ENCODE measurements around the gene MUC6.
"Not testable (repeated sequence)": the region's sequence is repeated elsewhere in the genome, so short reads cannot be mapped to it uniquely, and the experiment has no call there.

MUC6 gene

DNA sequence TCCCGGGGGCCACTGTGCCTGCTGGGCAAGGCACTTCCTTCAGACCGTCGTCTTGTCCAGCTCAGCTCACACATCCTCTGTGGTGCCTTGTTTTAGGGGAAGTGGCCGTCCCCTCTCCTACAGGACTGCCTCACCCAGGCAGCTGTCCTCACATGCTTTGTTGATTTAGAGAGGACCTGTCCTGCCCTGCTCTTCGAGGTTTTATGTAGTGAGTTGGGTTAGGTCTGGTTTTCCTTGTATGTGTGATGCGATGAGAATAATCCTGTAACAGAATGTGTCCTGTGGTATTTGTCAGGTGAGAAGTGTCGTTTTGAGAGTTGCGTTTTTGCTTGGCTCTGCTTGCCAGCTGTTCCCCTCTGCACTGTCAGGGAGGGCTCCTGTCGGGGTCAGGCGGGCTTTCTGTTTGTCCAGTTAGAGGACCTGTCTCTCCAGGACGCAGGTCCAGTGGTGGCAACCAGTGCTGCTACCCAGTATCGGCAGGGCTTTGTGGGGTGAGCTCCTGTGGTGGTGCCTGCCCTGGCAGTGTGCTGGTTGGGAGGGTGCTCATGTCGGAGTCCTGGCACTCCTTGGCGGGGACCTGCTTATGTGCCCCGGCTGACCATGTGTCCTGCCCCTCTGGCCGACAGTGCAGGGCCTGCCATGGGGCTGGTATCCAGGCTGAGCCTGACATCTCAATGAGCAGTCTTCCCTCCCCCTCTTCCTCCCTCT is 41.3 kb downstream of the MUC6 start:
- in situ Hi-C loops (cut with MboI; ENCODE audit: low sequenced_read_pairs), result no loop called here

DNA sequence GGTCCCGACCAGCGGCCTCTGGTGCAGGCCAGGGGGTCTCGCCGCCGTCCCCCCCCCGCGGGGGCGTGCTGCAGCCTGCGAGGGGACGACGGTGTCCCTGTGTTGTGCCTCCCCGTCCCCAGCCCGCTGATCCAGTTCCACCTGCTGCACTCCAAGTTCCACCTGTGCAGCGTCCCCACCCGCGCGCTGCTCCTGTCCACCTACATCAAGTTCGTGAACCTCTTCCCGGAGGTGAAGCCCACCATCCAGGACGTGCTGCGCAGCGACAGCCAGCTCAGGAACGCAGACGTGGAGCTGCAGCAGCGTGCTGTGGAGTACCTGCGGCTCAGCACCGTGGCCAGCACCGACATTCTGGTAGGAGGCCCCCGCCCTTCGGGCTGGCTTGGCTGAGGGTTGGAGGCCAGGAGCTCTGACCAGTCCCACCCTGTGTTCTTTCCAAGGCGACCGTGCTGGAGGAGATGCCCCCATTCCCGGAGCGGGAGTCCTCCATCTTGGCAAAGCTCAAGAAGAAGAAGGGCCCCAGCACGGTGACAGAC is 42.8 kb downstream of the MUC6 start:
- in situ Hi-C loops (cut with MboI; ENCODE audit: low sequenced_read_pairs), result no loop called here

DNA sequence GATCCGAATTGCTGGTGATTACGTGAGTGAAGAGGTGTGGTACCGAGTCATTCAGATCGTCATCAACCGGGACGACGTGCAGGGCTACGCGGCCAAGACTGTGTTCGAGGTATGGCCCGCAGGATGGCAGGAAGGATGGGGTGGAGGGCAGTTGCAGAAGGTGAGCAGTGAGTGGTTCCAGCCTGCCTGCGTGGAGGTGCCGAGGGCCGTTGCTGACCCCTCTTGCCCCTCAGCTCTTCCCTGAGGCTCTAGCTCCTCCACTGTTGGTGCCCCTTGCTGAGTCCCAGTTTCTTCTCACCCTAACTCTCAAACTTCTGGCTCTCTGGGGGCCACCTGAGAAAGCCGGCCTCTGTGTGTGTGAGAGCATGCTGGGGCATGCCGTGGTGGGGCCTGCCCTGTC is 43.9 kb downstream of the MUC6 start:
- in situ Hi-C loops (cut with MboI; ENCODE audit: low sequenced_read_pairs), result no loop called here

DNA sequence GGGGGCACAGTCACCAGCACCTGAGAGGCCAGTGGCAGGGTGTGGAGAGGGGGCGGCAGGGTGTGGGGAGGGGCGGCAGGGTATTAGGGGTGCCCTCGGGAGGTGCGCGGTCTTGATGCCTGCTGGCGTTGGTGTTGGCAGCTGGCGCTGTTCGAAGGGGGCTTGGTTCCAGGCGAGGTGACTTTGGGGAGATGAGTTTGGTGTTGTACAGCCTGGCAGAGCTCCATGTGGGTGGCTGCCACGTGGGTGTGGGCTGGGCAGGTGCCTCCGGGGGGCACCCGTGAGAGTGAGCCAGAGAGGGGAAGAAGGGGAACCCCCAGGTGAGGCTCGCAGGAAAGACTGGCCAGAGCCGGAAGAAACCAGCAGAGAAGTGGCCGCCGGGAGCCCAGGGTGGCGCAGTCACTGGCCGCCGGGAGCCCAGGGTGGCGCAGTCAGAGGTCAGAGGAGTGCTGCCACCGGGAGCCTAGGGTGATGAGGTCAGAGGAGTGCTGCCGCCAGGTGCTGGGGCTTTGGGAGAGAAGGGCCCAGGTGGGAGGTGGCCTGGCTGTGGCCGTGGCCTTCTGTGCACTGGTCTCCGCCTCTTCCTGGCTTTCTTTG is 44.7 kb downstream of the MUC6 start:
- in situ Hi-C loops (cut with MboI; ENCODE audit: low sequenced_read_pairs), result no loop called here

DNA sequence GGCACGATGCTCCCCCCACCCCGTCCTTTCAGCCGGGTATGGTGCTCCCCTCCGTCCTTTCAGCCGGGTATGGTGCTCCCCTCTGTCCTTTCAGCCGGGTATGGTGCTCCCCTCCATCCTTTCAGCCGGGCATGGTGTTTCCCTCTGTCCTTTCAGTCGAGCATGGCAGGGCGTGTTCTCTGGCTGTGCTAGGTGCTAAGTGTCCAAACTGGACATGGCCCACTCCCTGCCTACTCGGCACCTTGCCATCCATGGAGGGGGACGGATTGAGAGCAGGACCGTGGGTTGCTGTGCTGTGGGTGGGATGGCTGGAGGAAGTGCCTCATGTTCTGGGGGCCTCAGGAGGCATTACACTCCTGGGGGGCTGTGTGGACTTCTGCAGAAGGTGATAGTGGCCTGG is 45.5 kb downstream of the MUC6 start:
- in situ Hi-C loops (cut with MboI; ENCODE audit: low sequenced_read_pairs), result no loop called here

DNA sequence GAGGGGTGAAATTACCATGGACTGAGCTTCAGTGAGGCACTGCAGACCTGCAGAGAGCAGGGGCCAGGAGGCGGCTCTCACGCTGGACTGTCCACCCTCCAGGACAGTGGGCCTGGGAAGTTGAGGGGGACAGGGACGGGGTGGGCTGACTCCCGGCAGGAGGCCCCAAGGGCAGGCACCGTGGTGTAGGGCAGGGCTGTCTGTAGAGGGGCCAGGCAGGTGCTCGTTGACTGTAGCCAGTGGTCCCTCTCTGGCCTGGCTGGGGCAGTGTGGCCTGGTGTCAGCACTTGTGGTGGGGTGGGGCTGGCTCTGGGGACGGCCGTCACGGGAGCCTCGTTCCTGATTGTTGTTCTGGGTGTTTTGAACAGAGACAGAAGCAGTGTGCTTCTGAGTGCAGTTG is 46.4 kb downstream of the MUC6 start:
- in situ Hi-C loops (cut with MboI; ENCODE audit: low sequenced_read_pairs), result no loop called here

DNA sequence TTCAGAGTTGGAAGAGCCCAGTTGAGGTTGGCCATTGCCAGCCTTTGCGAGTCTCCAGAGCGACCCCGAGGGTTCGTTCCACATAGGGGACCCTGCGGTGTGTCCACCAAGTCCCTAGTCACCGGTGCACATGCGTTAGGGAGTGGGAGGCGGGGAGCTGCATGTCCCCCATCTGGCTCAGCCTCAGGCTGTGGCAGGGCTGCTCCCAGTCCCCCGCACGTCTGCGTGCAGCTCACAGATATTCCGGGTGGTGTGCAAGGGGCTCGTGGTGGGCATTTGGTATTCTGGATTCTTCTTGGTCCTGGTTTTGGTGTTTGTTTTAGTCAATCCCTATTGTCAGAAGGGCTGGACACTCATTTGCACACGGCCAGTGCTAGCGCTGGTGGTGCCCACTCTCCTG is 48.8 kb downstream of the MUC6 start:
- in situ Hi-C loops (cut with MboI; ENCODE audit: low sequenced_read_pairs), result no loop called here

DNA sequence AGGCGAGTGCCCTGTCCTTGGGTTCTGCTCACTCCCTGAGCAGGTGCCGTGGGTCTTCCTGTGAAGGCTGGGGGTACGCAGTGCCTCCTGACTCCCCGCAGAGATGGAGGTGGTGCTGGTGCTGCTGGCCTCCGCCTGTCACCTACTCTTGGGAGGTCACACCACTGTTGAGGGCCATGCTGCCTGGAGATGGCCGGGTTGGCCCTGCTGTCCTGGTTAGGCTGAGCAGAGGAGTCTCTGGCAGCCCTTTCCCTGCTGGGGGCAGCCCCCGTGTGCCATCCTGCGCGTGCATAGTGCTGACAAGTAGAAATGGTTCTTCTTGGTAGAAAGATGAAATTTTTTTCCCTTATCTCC is 49.6 kb downstream of the MUC6 start:
- in situ Hi-C loops (cut with MboI; ENCODE audit: low sequenced_read_pairs), result no loop called here

DNA sequence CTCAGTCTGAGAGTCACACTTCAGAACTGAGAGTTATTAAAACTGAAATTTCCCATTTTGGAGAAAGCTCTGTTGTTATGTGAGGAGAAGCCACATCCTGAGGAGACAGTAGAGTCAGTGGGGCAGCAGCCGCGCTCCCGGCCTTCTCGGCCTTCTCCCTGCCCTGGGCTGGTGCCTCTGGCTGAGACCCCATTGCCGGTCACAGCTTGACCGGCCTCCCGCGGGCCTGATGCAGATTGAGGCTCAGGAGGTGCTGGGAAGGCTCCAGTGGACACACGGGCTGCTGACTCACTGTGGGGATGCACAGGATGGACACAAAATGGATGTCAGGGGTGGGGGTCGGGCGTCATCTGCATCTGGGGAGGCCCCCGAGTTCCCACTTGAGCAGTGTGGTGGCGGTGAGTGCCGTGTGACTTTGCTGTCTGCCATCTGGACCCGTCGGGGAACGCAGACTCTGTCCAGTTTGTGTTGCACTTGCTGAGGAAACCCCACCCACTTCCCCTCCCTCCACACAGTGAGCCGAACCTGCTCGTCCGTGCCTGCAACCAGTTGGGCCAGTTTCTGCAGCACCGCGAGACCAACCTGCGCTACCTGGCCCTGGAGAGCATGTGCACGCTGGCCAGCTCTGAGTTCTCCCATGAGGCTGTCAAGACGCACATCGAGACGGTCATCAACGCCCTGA is 50.1 kb downstream of the MUC6 start:
- in situ Hi-C loops (cut with MboI; ENCODE audit: low sequenced_read_pairs), result no loop called here

DNA sequence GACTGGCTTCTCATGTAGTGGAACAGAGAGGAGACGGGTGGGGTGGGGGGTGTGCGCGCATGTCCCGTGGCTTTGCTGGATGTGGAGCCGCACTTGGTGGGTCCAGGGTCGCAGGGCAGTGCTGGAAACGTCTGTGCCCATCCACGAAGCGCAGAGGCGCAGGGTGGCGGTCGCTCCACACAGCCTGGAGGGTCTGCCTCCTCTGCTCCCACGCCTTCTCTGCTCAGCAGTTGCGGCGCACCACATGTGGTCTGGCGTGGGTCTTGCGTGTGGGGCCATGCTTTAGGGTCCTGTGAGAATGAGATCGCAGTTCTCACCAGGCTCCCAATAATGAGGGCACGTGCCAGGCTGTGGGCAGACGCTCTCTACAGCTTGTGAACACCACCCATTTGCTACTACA is 50.7 kb downstream of the MUC6 start:
- in situ Hi-C loops (cut with MboI; ENCODE audit: low sequenced_read_pairs), result no loop called here

DNA sequence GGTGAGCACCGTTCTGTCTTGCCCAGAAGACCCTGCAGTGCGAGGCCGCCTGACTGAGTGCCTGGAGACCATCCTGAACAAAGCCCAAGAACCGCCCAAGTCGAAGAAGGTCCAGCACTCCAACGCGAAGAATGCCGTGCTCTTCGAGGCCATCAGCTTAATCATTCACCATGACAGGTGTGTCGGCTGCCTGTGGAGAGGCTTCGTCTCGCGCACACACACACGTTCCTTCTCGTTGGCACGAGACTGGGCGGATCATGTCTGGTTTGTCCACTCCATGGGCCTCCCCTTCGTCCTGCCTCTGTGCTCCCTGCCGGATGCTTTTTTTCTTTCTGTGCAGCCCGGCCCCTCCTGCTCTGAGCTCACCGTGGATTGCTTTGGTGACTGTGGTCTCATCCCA is 51.1 kb downstream of the MUC6 start:
- in situ Hi-C loops (cut with MboI; ENCODE audit: low sequenced_read_pairs), result no loop called here

DNA sequence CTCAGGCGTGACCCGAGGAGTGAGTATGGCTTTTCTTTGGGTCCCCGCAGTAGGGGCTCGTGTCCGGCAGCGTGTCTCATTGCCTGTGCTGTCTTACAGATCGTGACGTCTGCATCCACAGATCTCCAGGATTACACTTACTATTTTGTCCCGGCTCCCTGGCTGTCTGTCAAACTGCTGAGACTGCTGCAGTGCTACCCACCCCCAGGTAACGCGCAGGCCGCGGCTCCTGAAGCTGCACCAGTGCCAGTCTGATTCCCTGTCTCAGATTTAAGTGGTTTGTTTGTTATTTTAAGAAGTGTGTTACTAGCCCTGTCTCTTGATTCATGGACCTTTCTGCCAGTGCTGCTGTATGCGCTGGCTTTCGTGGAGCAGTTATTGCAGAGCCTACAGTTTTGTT is 52.0 kb downstream of the MUC6 start:
- in situ Hi-C loops (cut with MboI; ENCODE audit: low sequenced_read_pairs), result no loop called here

DNA sequence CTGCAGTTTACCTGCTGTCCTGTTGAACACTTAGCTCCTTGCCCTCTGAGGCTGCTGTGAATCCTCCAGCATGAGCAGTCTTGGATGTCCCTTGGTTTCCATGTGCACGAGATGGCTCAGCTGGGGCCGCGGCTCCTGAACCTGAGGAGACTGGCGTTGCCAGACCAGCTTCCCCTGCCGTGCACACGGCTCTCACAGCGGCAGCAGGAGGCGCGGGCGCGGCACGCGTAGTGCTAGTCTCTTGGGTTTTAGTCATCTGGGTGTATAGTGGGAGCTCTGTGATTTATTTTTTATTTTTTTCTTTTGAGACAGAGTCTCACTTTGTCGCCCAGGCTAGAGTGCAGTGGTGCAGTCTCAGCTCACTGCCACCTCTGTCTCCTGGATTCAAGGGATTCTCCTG is 54.8 kb downstream of the MUC6 start:
- in situ Hi-C loops (cut with MboI; ENCODE audit: low sequenced_read_pairs), result no loop called here

DNA sequence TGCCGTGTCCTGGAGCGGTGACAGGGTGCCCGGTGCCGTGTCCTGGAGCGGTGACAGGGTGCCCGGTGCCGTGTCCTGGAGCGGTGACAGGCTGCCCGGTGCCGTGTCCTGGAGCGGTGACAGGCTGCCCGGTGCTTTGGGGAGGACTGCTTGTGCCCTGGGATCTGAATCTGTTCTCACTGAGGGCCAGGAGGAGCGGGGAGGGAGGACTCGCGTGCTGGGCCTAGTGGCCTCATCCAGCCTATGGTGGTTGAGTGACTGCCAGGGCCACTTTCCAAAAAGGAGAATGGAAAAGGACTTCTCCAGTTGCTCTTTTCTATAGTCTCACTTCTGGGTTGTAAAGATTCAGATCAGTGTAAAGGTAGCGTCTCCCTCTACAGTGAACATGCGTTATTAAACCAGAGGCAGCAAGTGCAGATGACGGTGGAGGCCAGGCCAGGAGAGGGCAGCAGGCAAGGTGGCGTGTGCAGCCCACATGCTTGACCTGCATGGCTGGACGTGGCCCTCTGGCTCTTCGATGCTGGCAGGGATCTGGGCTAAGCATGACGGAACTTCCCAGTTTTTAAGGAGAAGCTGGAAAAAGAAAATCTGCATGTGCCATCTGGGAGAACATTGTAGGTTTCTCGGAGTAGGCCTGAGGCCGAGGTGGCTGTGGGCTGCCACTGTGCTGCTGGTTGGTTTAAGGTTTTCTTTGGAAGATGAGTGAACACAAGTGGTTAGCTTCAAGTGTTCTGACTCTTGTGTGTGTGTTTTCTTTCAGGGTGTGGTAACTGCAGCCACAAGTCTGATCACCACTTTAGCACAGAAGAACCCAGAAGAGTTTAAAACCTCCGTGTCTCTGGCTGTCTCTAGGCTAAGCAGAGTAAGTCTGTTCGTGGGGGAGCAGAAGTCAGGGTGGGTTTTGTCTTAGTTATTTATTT is 55.8 kb downstream of the MUC6 start:
- in situ Hi-C loops (cut with MboI; ENCODE audit: low sequenced_read_pairs), result no loop called here

DNA sequence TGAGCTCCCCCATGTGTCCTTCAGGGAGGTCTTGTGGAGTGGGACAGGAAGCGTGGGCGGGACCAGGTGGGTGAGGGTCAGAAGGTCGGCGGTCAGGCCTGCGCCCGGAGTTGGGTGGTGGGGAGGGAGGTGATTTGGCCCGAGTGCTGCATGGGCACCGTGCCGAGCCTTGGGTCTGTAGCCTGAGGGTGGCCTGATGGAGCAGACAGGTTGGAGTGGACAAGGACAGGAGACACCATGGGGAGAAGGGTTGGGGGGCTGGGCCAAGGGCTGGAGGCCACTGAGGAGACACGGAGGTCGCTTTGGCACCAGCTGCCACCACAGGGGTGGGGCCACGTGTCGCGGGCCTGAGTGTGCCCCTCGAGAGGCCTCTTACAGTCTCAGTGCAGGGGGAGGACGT is 57.7 kb downstream of the MUC6 start:
- in situ Hi-C loops (cut with MboI; ENCODE audit: low sequenced_read_pairs), result no loop called here

DNA sequence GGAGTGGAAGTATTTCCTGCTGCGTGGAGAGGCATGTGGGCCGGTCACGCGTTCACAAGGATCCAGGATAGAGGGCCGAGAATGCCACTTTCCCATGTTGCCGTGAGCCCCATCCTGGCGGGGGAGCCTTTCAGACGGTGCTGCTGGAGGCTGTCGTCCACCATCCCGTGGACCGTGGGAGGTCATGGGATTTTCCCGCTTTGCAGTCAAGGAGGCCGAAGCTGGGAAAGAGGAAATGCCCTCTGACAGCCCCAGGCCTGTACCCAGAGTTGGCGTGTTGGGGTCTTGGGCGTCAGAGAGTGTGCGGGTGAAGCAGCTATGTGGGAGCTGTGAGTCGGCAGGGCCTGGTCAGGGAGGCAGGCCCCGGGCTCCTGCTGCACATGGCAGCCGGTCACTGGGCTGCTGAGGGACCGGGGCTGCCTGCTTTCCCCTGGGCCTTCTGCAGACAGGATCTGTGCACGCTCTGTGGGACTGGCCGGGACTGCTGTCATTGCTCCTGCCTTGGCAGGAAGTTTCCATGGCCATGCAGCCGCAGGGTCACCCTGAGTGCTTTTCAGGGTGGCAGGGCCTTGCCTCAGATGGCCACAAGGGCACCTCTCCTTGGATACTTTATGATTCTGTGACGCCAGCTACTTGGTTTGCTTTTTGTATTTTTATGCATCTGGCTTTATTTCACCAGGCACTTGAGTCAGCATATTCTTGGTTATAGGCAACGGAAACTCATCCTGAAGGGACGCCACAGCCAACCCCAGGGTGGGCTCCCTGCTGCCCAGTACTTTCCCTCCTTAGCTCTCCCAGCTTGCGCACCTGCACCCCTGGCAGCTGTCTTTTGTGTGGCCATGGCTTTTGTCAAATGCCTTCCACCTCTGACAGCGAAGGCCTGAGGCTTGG is 58.4 kb downstream of the MUC6 start:
- in situ Hi-C loops (cut with MboI; ENCODE audit: low sequenced_read_pairs), result no loop called here

DNA sequence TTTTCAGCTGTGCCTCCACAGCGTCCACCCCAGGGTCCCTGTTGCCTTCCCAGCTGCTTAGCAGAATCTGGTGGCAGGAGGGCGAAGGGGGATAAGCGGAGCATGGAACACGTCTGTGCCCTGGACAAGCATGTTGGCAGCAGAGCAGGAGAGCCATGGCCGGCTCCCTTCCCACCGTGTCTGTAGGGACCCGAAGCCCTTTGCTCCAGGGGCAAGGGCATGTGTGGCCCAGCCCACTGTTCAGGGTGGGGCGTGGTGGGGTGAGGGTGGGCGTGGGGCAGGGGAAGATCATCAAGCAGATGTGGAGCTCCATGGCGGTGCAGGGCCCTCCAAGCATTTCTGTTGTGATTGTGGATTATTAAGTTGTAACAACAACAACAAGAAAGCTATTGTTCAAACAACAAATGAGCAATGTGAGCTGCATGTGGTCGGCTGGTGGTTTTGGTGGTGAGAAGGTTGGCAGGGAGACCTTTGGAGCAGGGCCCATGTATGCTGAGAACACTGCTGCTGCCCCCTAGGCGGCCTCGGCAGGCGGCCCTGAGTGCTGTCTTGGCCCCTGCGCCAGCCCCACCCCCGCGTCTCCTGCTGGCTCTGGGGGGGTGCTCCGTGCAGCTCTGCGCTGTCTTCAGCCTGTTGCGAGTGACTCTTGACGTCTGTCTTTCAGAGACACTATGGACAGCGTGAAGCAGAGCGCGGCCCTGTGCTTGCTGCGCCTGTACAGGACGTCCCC is 59.9 kb downstream of the MUC6 start:
- in situ Hi-C loops (cut with MboI; ENCODE audit: low sequenced_read_pairs), result no loop called here

DNA sequence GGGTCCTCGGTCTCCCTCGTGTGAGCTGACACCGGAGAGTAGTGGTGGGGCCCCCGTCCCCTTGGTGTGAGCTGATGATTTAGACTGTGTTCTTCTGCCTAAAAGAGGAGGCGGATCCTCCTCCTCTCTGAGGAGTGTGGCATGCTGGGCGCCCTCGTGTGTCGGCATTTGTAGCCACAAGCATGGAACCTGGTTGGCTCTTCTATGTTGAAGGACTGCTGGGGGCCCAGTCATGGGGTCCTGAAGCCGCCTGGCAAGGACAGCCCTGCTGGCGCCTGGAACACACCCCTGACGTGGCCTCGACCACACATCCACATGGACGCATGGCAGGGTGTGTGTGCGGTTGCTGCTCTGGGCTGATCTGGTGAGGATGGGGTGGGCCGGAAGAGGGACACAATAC is 60.7 kb downstream of the MUC6 start:
- in situ Hi-C loops (cut with MboI; ENCODE audit: low sequenced_read_pairs), result no loop called here

DNA sequence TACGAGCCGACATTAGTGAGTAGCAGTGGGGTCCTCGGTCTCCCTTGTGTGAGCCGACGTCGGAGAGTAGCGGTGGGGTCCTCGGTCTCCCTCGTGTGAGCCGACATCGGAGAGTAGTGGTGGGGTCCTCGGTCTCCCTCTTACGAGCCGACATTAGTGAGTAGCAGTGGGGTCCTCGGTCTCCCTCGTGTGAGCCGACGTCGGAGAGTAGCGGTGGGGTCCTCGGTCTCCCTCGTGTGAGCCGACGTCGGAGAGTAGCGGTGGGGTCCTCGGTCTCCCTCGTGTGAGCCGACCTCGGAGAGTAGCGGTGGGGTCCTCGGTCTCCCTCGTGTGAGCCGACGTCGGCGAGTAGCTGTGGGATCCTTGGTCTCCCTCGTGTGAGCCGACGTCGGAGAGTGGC is 61.1 kb downstream of the MUC6 start:
- in situ Hi-C loops (cut with MboI; ENCODE audit: low sequenced_read_pairs), result not testable (repeated sequence)

DNA sequence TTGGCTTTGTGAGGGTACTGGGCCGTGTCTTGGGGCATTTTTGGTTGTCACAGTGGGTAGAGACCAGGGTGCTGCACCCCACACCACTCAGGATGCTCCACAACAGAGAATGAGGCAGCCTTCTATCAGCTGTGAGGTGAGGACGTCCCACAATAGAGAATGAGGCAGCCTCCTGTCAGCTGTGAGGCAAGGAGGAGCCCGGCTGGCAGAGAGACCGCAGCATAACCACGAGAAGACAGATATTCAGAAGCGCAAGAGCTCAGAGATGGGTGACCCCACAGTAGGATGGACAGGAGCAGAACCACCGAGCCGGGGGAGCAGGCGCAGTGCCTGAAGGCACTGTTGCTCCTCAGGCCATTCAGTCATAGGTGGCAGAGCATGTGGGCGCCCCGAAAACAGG is 63.3 kb downstream of the MUC6 start:
- in situ Hi-C loops (cut with MboI; ENCODE audit: low sequenced_read_pairs), result no loop called here

Measured in HL-60/S4 (cell line).